Left lung (tissue), 10 donors: ENCODE results near the gene OR10H2. TPM values are rescaled to one million over a fixed set of nuclear protein-coding genes. Genes with fewer than 3 reads are reported as not detected.

Experiments
- ATAC-seq: fragments of 200-7000 bp; cut with Tn5 transposase; one replicate; pipeline ENCODE4 v1.9.1; 2020; ENCODE audit warnings: moderate library complexity
- DNase-seq, 4 donors: peaks; one replicate each; pipeline ENCODE4 v3.0.0-alpha.2; 2013 to 2020
- H3K27ac ChIP-seq, 2 donors: fragments of 200-600 bp; sonication (generic) in 1 of 2; one replicate each; pipeline versions ENCODE4 v1.5.0 to v1.8.0; 2020 to 2021
- H3K27me3 ChIP-seq, 2 donors: fragments of 200-600 bp; sonication (generic) in 1 of 2; one replicate each; pipeline versions ENCODE4 v1.5.0 to v1.8.0; 2020 to 2021
- H3K36me3 ChIP-seq, 2 donors: fragments of 200-600 bp; sonication (generic) in 1 of 2; one replicate each; pipeline versions ENCODE4 v1.5.0 to v1.8.0; 2020 to 2021
- H3K4me1 ChIP-seq, 2 donors: fragments of 200-600 bp; one replicate each; pipeline ENCODE4 v1.8.0; 2021
- H3K4me3 ChIP-seq, 2 donors: fragments of 200-600 bp; sonication (generic) in 1 of 2; one replicate each; pipeline versions ENCODE4 v1.5.0 to v1.8.0; 2020 to 2021; ENCODE audit warnings: mild to moderate bottlenecking in 1 of 2
- H3K9me3 ChIP-seq, 2 donors: fragments of 200-600 bp; sonication (generic) in 1 of 2; one replicate each; pipeline versions ENCODE4 v1.5.0 to v1.8.0; 2020 to 2021
- CTCF ChIP-seq, 2 donors: fragments of 200-600 bp; sonication (generic) in 1 of 2; IDR thresholded peaks; one replicate each; pipeline versions ENCODE4 v1.5.0 to v1.8.0; 2021; ENCODE audit warnings: antibody characterized with exemption in 2 of 2
- intact Hi-C, 2 donors: fragments of 100-400 bp; cut with DNase I; formaldehyde crosslinking; loops; one replicate each; pipeline versions ENCODE4 v1.11.2 to v1.14.2; 2022
- polyA plus RNA-seq, 6 donors: library from polyadenylated mRNA; unstranded; fragments of 120-200 nt; gene quantifications; one replicate each; pipeline ENCODE4 v1.2.1, GENCODE V29; 2013; ENCODE audit not compliant: insufficient read length in 6 of 6
- total RNA-seq, 2 donors: library from RNA; stranded (reverse); fragmentation: NEBNext Ultra II Directional; extraction: Animal tissue kit (Norgen Biotek cat#: 25700); gene quantifications; one replicate each; pipeline ENCODE4 v1.2.1, GENCODE V29; 2021
- donor health status: DM: no; HTN: yes; CAD: no.
- donor health status: DM: no; HTN: no; CAD: no.

Gene OR10H2
- total and polyA plus RNA-seq, 8 donors: not detected

- ATAC-seq (no peak), DNase-seq (no peak)
- intact Hi-C loops: no loop called here
- no peak for TF ChIP-seq CTCF (IDR thresholded peaks at IDR 0.05)
- H3K36me3 ChIP-seq: no peaks in the 10 kb centered on the region
- no peaks in the 10 kb centered on the region for H3K9me3 ChIP-seq
- no peak overlapping the region for H3K4me3 ChIP-seq
- no peak overlapping the region for H3K27ac ChIP-seq
- peaks cover 0 to 19% of the 10 kb centered on the region in 2 donors for H3K27me3 ChIP-seq
- no peaks in the 10 kb centered on the region for H3K4me1 ChIP-seq
Measured at GRCh38 chr19:15715642-15716041, 12.2 kb upstream of the OR10H2 start.

DNA sequence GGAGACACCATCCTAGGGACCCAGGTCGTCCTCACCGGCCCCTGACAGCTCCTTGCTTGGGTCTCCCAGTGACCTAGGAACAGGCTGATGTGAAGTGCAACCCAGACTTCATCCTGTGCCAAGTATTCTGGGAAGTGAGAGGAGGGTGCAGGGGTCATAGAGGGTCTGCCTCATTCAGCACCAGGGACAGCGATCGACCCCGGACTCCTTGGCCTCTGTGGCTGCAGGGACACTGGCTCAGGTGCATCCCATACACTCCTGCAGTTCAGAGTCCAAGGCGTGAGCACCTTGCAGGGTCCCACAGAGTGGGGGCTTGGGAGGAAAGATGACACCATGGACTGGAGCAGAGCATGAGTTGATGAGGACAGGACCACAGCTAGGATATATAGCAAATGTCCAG lies 10.0 kb upstream of the OR10H2 start:
- no peaks in the 10 kb centered on the region for H3K36me3 ChIP-seq
- H3K9me3 ChIP-seq: no peaks in the 10 kb centered on the region
- no peak for TF ChIP-seq CTCF (IDR thresholded peaks at IDR 0.05)
- ATAC-seq (no peak), DNase-seq (no peak)
- intact Hi-C loops: no loop called here
- no peaks in the 10 kb centered on the region for H3K4me1 ChIP-seq
- H3K27me3 ChIP-seq: peaks cover 0 to 39% of the 10 kb centered on the region in 2 donors
- no peak overlapping the region for H3K27ac ChIP-seq
- no peak overlapping the region for H3K4me3 ChIP-seq

DNA sequence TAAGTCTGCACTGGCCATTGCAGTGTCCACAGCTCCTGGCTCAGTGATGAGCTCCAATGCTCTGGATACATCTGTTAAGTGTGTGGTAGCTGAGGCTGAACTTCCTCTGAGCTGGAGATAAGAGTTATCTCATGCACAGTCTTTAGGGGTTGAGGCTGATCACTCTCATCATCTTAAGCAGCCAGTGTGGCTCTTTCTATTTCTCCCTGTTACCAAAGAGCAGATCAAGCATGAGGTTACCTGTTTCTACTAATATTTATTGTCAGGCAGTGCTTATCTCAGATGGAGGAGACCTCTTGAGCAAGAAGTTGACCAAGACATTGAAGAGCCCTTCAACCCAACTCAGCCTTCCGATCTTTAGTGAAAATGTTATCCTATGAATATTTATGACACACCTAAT lies 6.6 kb upstream of the OR10H2 start:
- TF ChIP-seq CTCF (IDR thresholded peaks at IDR 0.05): no peak
- Histone ChIP-seq H3K27me3 (peaks cover 0 to 71% of the 10 kb centered on the region in 2 donors), H3K27ac (no peak overlapping the region), H3K4me1 (no peaks in the 10 kb centered on the region), H3K36me3 (no peaks in the 10 kb centered on the region), H3K4me3 (no peak overlapping the region), H3K9me3 (no peaks in the 10 kb centered on the region)
- ATAC-seq (no peak), DNase-seq (no peak)
- intact Hi-C loops: no loop called here

GRCh38 chr19:15722956-15723355 lies 4.9 kb upstream of the OR10H2 start:
- H3K9me3 ChIP-seq: no peaks in the 10 kb centered on the region
- no peak for ATAC-seq
- no peak overlapping the region for H3K4me3 ChIP-seq
- no peaks in the 10 kb centered on the region for H3K4me1 ChIP-seq
- no peak for DNase-seq
- no peak overlapping the region for H3K27ac ChIP-seq
- H3K27me3 ChIP-seq: peaks cover 0 to 70% of the 10 kb centered on the region in 2 donors
- H3K36me3 ChIP-seq: no peaks in the 10 kb centered on the region
- no peak for TF ChIP-seq CTCF (IDR thresholded peaks at IDR 0.05)
- intact Hi-C loops: no loop called here

GRCh38 chr19:15730538-15730937 lies 2.7 kb downstream of the OR10H2 start:
- no peak overlapping the region for H3K27ac ChIP-seq
- no peaks in the 10 kb centered on the region for H3K36me3 ChIP-seq
- ATAC-seq: no peak
- no peak for TF ChIP-seq CTCF (IDR thresholded peaks at IDR 0.05)
- no peaks in the 10 kb centered on the region for H3K4me1 ChIP-seq
- intact Hi-C loops: no loop called here
- DNase-seq: no peak
- H3K4me3 ChIP-seq: no peak overlapping the region
- H3K9me3 ChIP-seq: no peaks in the 10 kb centered on the region
- peaks cover 0 to 24% of the 10 kb centered on the region in 2 donors for H3K27me3 ChIP-seq
